DMS 273 (cell line): ENCODE measurements around the gene MAP4K4.

Experiments
- DNase-seq: peaks from one replicate; lab custom pipeline; 2025; ENCODE audit not compliant: unreplicated experiment; lab: John Stamatoyannopoulos, UW

Gene MAP4K4

GRCh38 chr2:101692041-101692440 is 5.5 kb upstream of the MAP4K4 start:
- DNase-seq: no peak

GRCh38 chr2:101692766-101693165 is 4.7 kb upstream of the MAP4K4 start:
- DNase-seq: no peak

GRCh38 chr2:101693991-101694588 is 3.4 kb upstream of the MAP4K4 start:
- DNase-seq: no peak

GRCh38 chr2:101696272-101697123 is 1.0 kb upstream of the MAP4K4 start:
- no peak for DNase-seq

GRCh38 chr2:101698014-101698843 is 722 bp downstream of the MAP4K4 start:
- DNase-seq: peak; percentile 66

- DNase-seq: peak; percentile 47
Observed at GRCh38 chr2:101698844-101699754, 1.6 kb downstream of the MAP4K4 start.

GRCh38 chr2:101699755-101700461 is 2.4 kb downstream of the MAP4K4 start:
- peak; percentile 44 for DNase-seq

GRCh38 chr2:101704046-101704466 is 6.5 kb downstream of the MAP4K4 start:
- peak; percentile 32 for DNase-seq

GRCh38 chr2:101704816-101705578 is 7.5 kb downstream of the MAP4K4 start:
- DNase-seq: peak; percentile 6

- DNase-seq: no peak
Observed at GRCh38 chr2:101706121-101706818, 8.8 kb downstream of the MAP4K4 start.

- no peak for DNase-seq
Observed at GRCh38 chr2:101706819-101707177, 9.3 kb downstream of the MAP4K4 start.

- no peak for DNase-seq
Observed at GRCh38 chr2:101710036-101710435, 12.5 kb downstream of the MAP4K4 start.

GRCh38 chr2:101710471-101711318 is 13.2 kb downstream of the MAP4K4 start:
- peak; percentile 36 for DNase-seq

GRCh38 chr2:101714118-101714517 is 16.6 kb downstream of the MAP4K4 start:
- DNase-seq: no peak

GRCh38 chr2:101717071-101717845 is 19.8 kb downstream of the MAP4K4 start:
- no peak for DNase-seq

GRCh38 chr2:101718479-101718878 is 21.0 kb downstream of the MAP4K4 start:
- DNase-seq: no peak

- DNase-seq: no peak
Observed at GRCh38 chr2:101718993-101719571, 21.6 kb downstream of the MAP4K4 start.
